Measurements from ENCODE around the gene LMNB1. TPM values are rescaled to one million over a fixed set of nuclear protein-coding genes. Genes with fewer than 3 reads are reported as not detected.
"Not testable (repeated sequence)": the region's sequence is repeated elsewhere in the genome, so short reads cannot be mapped to it uniquely, and the experiment has no call there.

Gene LMNB1
- total RNA-seq, 5 donors from 2014 or later (not counting 1 experiment from before 2014, with no cell fraction given) = 25.6 to 36.6 (median 30.9) TPM

DNA sequence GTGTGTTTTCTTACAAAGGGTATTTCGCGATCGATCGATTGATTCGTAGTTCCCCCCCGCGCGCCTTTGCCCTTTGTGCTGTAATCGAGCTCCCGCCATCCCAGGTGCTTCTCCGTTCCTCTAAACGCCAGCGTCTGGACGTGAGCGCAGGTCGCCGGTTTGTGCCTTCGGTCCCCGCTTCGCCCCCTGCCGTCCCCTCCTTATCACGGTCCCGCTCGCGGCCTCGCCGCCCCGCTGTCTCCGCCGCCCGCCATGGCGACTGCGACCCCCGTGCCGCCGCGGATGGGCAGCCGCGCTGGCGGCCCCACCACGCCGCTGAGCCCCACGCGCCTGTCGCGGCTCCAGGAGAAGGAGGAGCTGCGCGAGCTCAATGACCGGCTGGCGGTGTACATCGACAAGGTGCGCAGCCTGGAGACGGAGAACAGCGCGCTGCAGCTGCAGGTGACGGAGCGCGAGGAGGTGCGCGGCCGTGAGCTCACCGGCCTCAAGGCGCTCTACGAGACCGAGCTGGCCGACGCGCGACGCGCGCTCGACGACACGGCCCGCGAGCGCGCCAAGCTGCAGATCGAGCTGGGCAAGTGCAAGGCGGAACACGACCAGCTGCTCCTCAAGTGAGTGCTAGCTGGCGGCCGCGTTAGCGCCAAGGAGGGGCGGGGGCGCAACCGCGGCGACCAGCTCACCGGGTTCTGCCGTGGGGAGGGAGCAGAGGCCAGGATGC, 480 bp downstream of the LMNB1 start:
- WGBS (ENCODE audit: insufficient coverage) = under 1% methylated on average over 93 of the region's 93 CpGs
- ChIA-PET POLR2A (interaction anchor here (0.6 to 2.7 kb wide), 11 partner anchors 25 to 1311 kb away, joined by 3 to 41 read pairs (median 4); no protein-coding TSS in a partner anchor), CTCF (interaction anchor here (0.7 to 5.4 kb wide), 18 partner anchors 8 to 715 kb away, joined by 3 to 69 read pairs (median 5); partner anchors contain the start of gene C5orf63 (in 1 of the 2))
- H3K36me3 ChIP-seq (ENCODE audit: control insufficient read depth in 2 of 2, extremely low read depth in 1 of 2, insufficient read depth in 1 of 2, low read length in 1 of 2) = no peaks in the 10 kb centered on the region
- peaks cover 0 to 6% of the 10 kb centered on the region in 2 experiments for H3K27me3 ChIP-seq (replicated peaks in 1 of 2; ENCODE audit: control insufficient read depth in 2 of 2, extremely low read depth in 1 of 2, insufficient read depth in 2 of 2, low read length in 1 of 2)
- H3K4me3 ChIP-seq (ENCODE audit: control insufficient read depth in 1 of 2, extremely low read depth in 1 of 2, low read length in 1 of 2) = peak overlapping the region; percentile 91 to 98
- Mint-ChIP-seq H3K27ac (peak overlapping the region; percentile 89 to 95), H3K4me3 (peak overlapping the region; percentile 94 to 95 (median 95)), H3K36me3 (no peaks in the 10 kb centered on the region), H3K9me3 (no peaks in the 10 kb centered on the region), H3K4me1 (peaks cover 18 to 37% (median 36%) of the 10 kb centered on the region in 3 donors), H3K27me3 (no peaks in the 10 kb centered on the region)
- DNase-seq = peak; percentile 31 to 78 (median 56)
- ATAC-seq (replicated peaks in 1 of 4) = peak; percentile 22 to 45 (median 36)
- peaks cover 11 to 22% of the 10 kb centered on the region in 2 experiments for H3K4me1 ChIP-seq (ENCODE audit: control insufficient read depth in 1 of 2, extremely low read depth in 1 of 2, insufficient read depth in 2 of 2, low read length in 2 of 2)
- H3K27ac ChIP-seq (ENCODE audit: low read length) = peak overlapping the region; percentile 88
- H3K9me3 ChIP-seq = no peaks in the 10 kb centered on the region

DNA sequence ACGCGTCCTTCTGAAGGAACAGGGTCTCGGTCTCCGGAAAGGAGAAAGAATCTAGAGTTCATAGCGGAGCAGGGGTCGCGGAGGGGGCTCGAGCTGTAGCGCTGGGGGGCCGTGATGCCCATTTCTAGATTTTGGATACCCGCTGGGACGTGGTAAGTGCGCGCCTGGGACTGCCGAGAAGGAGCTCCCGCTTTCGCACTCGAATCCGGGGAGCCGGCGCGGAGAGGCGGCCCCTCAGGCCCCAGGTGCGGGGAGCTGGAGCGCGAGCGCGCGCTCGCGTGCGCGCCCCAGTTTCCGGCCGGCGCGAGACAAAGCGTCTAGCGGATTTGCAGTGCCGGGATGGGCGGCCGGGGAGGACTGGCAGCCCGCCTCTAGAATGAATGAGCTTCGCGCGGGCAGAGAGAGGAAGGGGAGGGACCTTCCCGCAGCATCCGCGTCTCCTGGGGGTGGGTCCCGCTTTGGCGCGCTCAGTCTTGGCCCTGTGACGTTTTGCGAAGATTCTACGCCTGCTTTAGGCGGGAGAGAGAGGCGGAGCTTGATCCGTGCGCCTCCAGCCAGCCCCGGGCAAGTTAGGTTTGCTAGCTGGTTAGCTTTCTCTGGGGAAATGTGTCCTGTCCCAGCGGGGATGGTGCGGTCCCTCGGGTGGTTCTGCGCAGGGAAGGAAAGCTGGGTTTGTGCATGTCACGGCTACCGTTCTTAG, 1.2 kb downstream of the LMNB1 start:
- WGBS (ENCODE audit: insufficient coverage) = under 1% methylated on average over 64 of the region's 66 CpGs
- Mint-ChIP-seq H3K4me1 (peaks cover 18 to 37% (median 36%) of the 10 kb centered on the region in 3 donors), H3K27me3 (no peaks in the 10 kb centered on the region), H3K36me3 (no peaks in the 10 kb centered on the region), H3K4me3 (peak overlapping the region; percentile 94 to 95 (median 95)), H3K9me3 (no peaks in the 10 kb centered on the region), H3K27ac (peak overlapping the region; percentile 89 to 95)
- no peaks in the 10 kb centered on the region for H3K36me3 ChIP-seq (ENCODE audit: control insufficient read depth in 2 of 2, extremely low read depth in 1 of 2, insufficient read depth in 1 of 2, low read length in 1 of 2)
- CTCF ChIA-PET = interaction anchor here (0.6 to 5.4 kb wide), 28 partner anchors 9 to 715 kb away, joined by 3 to 69 read pairs (median 4); partner anchors contain the start of genes C5orf63 (in 1 of the 2) and PHAX (in 1 of the 2)
- H3K27ac ChIP-seq (ENCODE audit: low read length) = peak overlapping the region; percentile 88
- peaks cover 11 to 22% of the 10 kb centered on the region in 2 experiments for H3K4me1 ChIP-seq (ENCODE audit: control insufficient read depth in 1 of 2, extremely low read depth in 1 of 2, insufficient read depth in 2 of 2, low read length in 2 of 2)
- DNase-seq (peak; percentile 79 to 95 (median 91)), ATAC-seq (replicated peaks in 1 of 4) (peak; percentile 72 to 77 (median 75))
- peaks cover 0 to 6% of the 10 kb centered on the region in 2 experiments for H3K27me3 ChIP-seq (replicated peaks in 1 of 2; ENCODE audit: control insufficient read depth in 2 of 2, extremely low read depth in 1 of 2, insufficient read depth in 2 of 2, low read length in 1 of 2)
- H3K9me3 ChIP-seq = no peaks in the 10 kb centered on the region
- POLR2A ChIA-PET = interaction anchor here (0.6 to 2.7 kb wide), 18 partner anchors 14 to 1311 kb away, joined by 3 to 41 read pairs (median 4); partner anchors contain the start of gene MARCHF3 (in 1 of the 2)
- peak overlapping the region; percentile 91 to 98 for H3K4me3 ChIP-seq (ENCODE audit: control insufficient read depth in 1 of 2, extremely low read depth in 1 of 2, low read length in 1 of 2)

DNA sequence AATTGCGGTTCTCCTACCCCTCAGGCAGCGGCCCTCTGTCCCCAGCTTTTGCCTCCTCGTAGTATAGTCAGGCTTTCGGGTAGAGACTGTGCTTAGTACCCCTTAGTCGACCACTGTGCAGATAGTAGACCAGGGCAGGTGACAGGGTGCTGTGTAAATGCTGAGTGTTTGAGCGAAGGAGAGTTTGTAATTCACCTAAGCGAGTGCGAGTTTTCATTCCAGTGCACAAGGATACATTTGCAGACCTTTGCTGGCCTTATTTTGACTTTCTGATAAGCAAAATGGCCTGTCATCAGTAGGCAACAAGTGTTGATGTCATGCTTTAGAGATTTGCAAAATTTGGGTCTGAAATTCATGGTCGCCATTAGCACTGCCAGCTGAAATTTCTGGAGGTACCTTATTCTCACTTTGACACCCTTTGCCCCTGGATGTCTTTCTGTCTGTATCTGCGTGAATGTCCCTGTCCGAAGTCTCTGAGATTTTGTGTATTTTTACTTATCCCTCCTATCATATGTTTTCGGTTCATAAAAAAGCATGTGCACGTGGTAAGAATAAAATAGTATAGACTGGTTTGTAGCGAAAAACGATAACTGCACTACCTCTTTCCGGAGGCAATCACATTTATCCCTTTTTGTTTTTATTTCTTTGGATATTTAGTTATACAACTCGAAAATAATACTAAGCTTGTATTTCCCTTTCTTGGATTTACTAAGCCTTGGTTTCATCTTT, 1.9 kb downstream of the LMNB1 start:
- CTCF ChIA-PET = interaction anchor here (0.6 to 5.4 kb wide), 28 partner anchors 9 to 714 kb away, joined by 3 to 69 read pairs (median 4); partner anchors contain the start of gene PHAX (in 1 of the 2)
- H3K9me3 Mint-ChIP-seq = no peaks in the 10 kb centered on the region
- peak overlapping the region; percentile 62 to 98 for H3K4me3 ChIP-seq (ENCODE audit: control insufficient read depth in 1 of 2, extremely low read depth in 1 of 2, low read length in 1 of 2)
- no peak for DNase-seq
- H3K27ac ChIP-seq (ENCODE audit: low read length) = peak overlapping the region; percentile 77
- no peaks in the 10 kb centered on the region for H3K36me3 ChIP-seq (ENCODE audit: control insufficient read depth in 2 of 2, extremely low read depth in 1 of 2, insufficient read depth in 1 of 2, low read length in 1 of 2)
- 0% methylated on average over 4 of the region's 17 CpGs for WGBS (ENCODE audit: insufficient coverage)
- peaks cover 11 to 22% of the 10 kb centered on the region in 2 experiments for H3K4me1 ChIP-seq (ENCODE audit: control insufficient read depth in 1 of 2, extremely low read depth in 1 of 2, insufficient read depth in 2 of 2, low read length in 2 of 2)
- H3K27ac Mint-ChIP-seq = peak overlapping the region; percentile 89 to 95
- no peaks in the 10 kb centered on the region for H3K9me3 ChIP-seq
- POLR2A ChIA-PET = interaction anchor here (0.6 to 2.7 kb wide), 14 partner anchors 13 to 329 kb away, joined by 3 to 41 read pairs (median 4); partner anchors contain the start of gene MARCHF3 (in 1 of the 2)
- peak in 1 of 4 experiments; percentile 1 for ATAC-seq (replicated peaks in 1 of 4)
- H3K27me3 Mint-ChIP-seq = no peaks in the 10 kb centered on the region
- no peaks in the 10 kb centered on the region for H3K27me3 ChIP-seq (replicated peaks in 1 of 2; ENCODE audit: control insufficient read depth in 2 of 2, extremely low read depth in 1 of 2, insufficient read depth in 2 of 2, low read length in 1 of 2)
- H3K4me3 Mint-ChIP-seq = peak overlapping the region; percentile 94 to 95 (median 95)
- no peaks in the 10 kb centered on the region for H3K36me3 Mint-ChIP-seq
- peaks cover 18 to 41% (median 41%) of the 10 kb centered on the region in 3 donors for H3K4me1 Mint-ChIP-seq

DNA sequence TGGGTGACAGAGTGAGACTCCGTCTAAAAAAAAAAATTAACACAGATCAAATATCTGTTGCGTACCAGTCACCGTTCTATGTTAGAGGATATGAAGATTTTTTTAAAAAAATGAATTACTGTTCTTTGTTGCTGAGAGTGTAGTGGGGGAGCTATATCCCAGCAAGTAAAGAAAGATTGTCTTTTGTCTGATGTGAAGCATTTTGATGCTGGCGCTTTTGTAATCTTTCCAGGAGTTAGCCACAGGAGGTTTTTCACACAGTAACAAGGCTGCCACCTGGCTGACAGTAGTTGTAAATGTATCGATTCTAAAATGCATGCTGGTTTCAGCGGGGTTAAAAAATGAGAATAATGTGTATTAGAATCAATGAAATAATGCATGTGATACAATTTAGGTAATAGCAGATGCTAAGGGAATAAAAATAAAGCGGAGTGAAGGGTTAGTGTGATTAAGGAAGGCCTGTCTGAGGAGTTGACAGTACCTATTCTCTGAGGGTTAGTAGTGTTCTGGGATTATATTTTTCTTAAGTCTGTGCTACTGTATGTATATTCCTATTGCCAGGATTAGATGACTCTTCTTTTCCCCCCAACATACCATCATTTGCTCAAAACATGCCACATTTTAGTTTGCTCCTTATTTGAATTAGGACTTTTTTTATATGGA, 3.4 kb downstream of the LMNB1 start:
- 14% methylated on average over 3 of the region's 7 CpGs for WGBS (ENCODE audit: insufficient coverage)
- H3K4me1 Mint-ChIP-seq = peaks cover 18 to 41% (median 41%) of the 10 kb centered on the region in 3 donors
- H3K27ac Mint-ChIP-seq = peak overlapping the region in 1 of 2 donors; percentile 95
- H3K4me3 Mint-ChIP-seq = peak overlapping the region; percentile 94 to 95 (median 95)
- no peaks in the 10 kb centered on the region for H3K27me3 Mint-ChIP-seq
- no peaks in the 10 kb centered on the region for H3K9me3 Mint-ChIP-seq
- DNase-seq (peak in 33 of 35 experiments; percentile 12 to 80 (median 36)), ATAC-seq (replicated peaks in 1 of 4) (no peak)
- H3K36me3 ChIP-seq (ENCODE audit: control insufficient read depth in 2 of 2, extremely low read depth in 1 of 2, insufficient read depth in 1 of 2, low read length in 1 of 2) = no peaks in the 10 kb centered on the region
- H3K27ac ChIP-seq (ENCODE audit: low read length) = no peak overlapping the region
- peaks cover 11 to 22% of the 10 kb centered on the region in 2 experiments for H3K4me1 ChIP-seq (ENCODE audit: control insufficient read depth in 1 of 2, extremely low read depth in 1 of 2, insufficient read depth in 2 of 2, low read length in 2 of 2)
- H3K4me3 ChIP-seq (ENCODE audit: control insufficient read depth in 1 of 2, extremely low read depth in 1 of 2, low read length in 1 of 2) = no peak overlapping the region
- no peaks in the 10 kb centered on the region for H3K27me3 ChIP-seq (replicated peaks in 1 of 2; ENCODE audit: control insufficient read depth in 2 of 2, extremely low read depth in 1 of 2, insufficient read depth in 2 of 2, low read length in 1 of 2)
- CTCF ChIA-PET = interaction anchor here (0.6 to 5.4 kb wide), 24 partner anchors 9 to 436 kb away, joined by 3 to 69 read pairs (median 4); partner anchors contain the start of gene PHAX (in 1 of the 2)
- H3K9me3 ChIP-seq = no peaks in the 10 kb centered on the region
- H3K36me3 Mint-ChIP-seq = no peaks in the 10 kb centered on the region
- POLR2A ChIA-PET = interaction anchor here in 1 of 2 donors (0.6 kb wide), 1 partner anchor 14 kb away, joined by 3 read pairs; no protein-coding TSS in a partner anchor

DNA sequence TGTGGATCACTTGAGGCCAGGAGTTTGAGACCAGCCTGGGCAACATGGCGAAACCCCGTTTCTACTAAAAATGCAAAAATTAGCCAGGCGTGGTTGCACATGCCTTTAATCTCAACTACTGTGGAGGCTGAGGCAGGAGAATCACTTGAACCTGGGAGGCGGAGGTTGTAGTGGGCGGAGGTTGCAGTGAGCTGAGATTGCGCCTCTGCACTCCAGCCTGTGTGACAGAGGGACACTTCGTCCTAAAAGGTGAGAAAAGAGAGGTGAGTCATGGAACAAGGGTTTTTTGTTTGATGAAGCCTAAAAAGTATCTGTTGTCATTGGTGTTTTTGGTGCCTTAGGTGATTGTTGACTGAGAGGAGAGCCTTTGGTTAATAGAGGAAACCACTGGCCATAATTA, 11.5 kb downstream of the LMNB1 start:
- peaks cover 0 to 13% of the 10 kb centered on the region in 2 experiments for H3K4me1 ChIP-seq (ENCODE audit: control insufficient read depth in 1 of 2, extremely low read depth in 1 of 2, insufficient read depth in 2 of 2, low read length in 2 of 2)
- DNase-seq; H3K27ac ChIP-seq (ENCODE audit: low read length); H3K36me3 ChIP-seq (ENCODE audit: control insufficient read depth in 2 of 2, extremely low read depth in 1 of 2, insufficient read depth in 1 of 2, low read length in 1 of 2); H3K9me3 Mint-ChIP-seq; H3K27me3 ChIP-seq (replicated peaks in 1 of 2; ENCODE audit: control insufficient read depth in 2 of 2, extremely low read depth in 1 of 2, insufficient read depth in 2 of 2, low read length in 1 of 2); H3K4me3 Mint-ChIP-seq; H3K9me3 ChIP-seq; H3K36me3 Mint-ChIP-seq; H3K4me3 ChIP-seq (ENCODE audit: control insufficient read depth in 1 of 2, extremely low read depth in 1 of 2, low read length in 1 of 2); H3K27ac Mint-ChIP-seq; POLR2A ChIA-PET; H3K27me3 Mint-ChIP-seq; ATAC-seq (replicated peaks in 1 of 4); CTCF ChIA-PET: not testable (repeated sequence)
- peaks cover 43 to 48% (median 45%) of the 10 kb centered on the region in 3 donors for H3K4me1 Mint-ChIP-seq
- 46% methylated on average over 4 of the region's 7 CpGs for WGBS (ENCODE audit: insufficient coverage)
